IMR-90 (cell line): Measurements from ENCODE around the gene TMEM213. TPM values are rescaled to one million over a fixed set of nuclear protein-coding genes. Genes with fewer than 3 reads are reported as not detected.

Experiments used
- ATAC-seq: fragments of 200-7000 bp; cut with Tn5 transposase; 2 replicates; pipeline ENCODE4 v1.9.1; 2020; ENCODE audit warnings: low read depth, mild to moderate bottlenecking, moderate library complexity
- BruUV-seq: library from RNA; stranded (reverse); fragments of 400-500 nt; replicated peaks from 2 replicates; lab custom pipeline; 2021; lab: Mats Ljungman, UMichigan
- CTCF ChIA-PET: fragments of 300-600 bp; formaldehyde crosslinking; extraction: SDS; loops from one replicate; lab custom pipeline; 2021; ENCODE audit warnings: antibody characterized with exemption; lab: Yijun Ruan, JAX
- POLR2A ChIA-PET: fragments of 300-600 bp; sonication (Branson Sonifier 250); formaldehyde crosslinking; loops from one replicate; lab custom pipeline; 2022; ENCODE audit warnings: antibody characterized with exemption; ENCODE audit not compliant: unreplicated experiment; lab: Charles Lee
- DNase-seq: peaks from one replicate; pipeline ENCODE4 v3.0.0; 2013
- H2AFZ ChIP-seq: replicated peaks from 2 replicates; pipeline ENCODE3; 2013; ENCODE audit warnings: low read length, mild to moderate bottlenecking; ENCODE audit not compliant: poor library complexity
- H2AK5ac ChIP-seq: 2 replicates; pipeline ENCODE4 v1.6.1; 2013; ENCODE audit warnings: low read depth, low read length, inconsistent platforms
- H2AK9ac ChIP-seq: replicated peaks from 2 replicates; pipeline ENCODE3; 2013; ENCODE audit warnings: mild to moderate bottlenecking, low read depth, low read length, moderate library complexity; ENCODE audit not compliant: poor library complexity
- H2BK120ac ChIP-seq: 2 replicates; pipeline ENCODE4 v1.6.1; 2013; ENCODE audit warnings: low read depth, low read length, inconsistent platforms
- H2BK15ac ChIP-seq: 3 replicates; pipeline ENCODE4 v1.6.1; 2013; ENCODE audit warnings: low read depth, low read length, inconsistent platforms
- H2BK20ac ChIP-seq: 2 replicates; pipeline ENCODE4 v1.6.1; 2013; ENCODE audit warnings: low read depth, mild to moderate bottlenecking, inconsistent platforms, low read length, moderate library complexity
- H2BK5ac ChIP-seq: 2 replicates; pipeline ENCODE4 v1.6.1; 2013; ENCODE audit warnings: mild to moderate bottlenecking, low read depth, low read length, inconsistent platforms; ENCODE audit not compliant: poor library complexity, severe bottlenecking
- H3K14ac ChIP-seq: replicated peaks from 2 replicates; pipeline ENCODE4 v1.6.1; 2013; ENCODE audit warnings: low read depth, low read length, inconsistent platforms
- H3K18ac ChIP-seq: 2 replicates; pipeline ENCODE4 v1.6.1; 2013; ENCODE audit warnings: low read depth, low read length, control low read depth
- H3K23ac ChIP-seq: 2 replicates; pipeline ENCODE4 v1.6.1; 2013; ENCODE audit warnings: low read depth, low read length, inconsistent platforms
- H3K27ac ChIP-seq: 2 replicates; pipeline ENCODE4 v1.5.1; 2013; ENCODE audit warnings: mild to moderate bottlenecking, control low read depth, low read length; ENCODE audit not compliant: insufficient read depth
- H3K27me3 ChIP-seq: 2 replicates; pipeline ENCODE4 v1.6.1; 2013; ENCODE audit warnings: low read length; ENCODE audit not compliant: control insufficient read depth, insufficient read depth
- H3K36me3 ChIP-seq: 2 replicates; pipeline ENCODE4 v1.6.1; 2013; ENCODE audit warnings: low read length, mixed read lengths; ENCODE audit not compliant: control insufficient read depth, insufficient read depth
- H3K4ac ChIP-seq: 2 replicates; pipeline ENCODE4 v1.6.1; 2013; ENCODE audit warnings: low read depth, low read length, inconsistent platforms
- H3K4me1 ChIP-seq: 2 replicates; pipeline ENCODE4 v1.6.1; 2013; ENCODE audit warnings: low read length, mixed read lengths; ENCODE audit not compliant: control insufficient read depth, insufficient read depth
- H3K4me2 ChIP-seq: 2 replicates; pipeline ENCODE4 v1.6.1; 2013; ENCODE audit warnings: low read depth, mild to moderate bottlenecking, control low read depth, low read length, moderate library complexity
- H3K4me3 ChIP-seq: 2 replicates; pipeline ENCODE4 v1.5.1; 2013; ENCODE audit warnings: low read depth, mild to moderate bottlenecking, control low read depth, low read length, moderate library complexity; ENCODE audit not compliant: insufficient read depth
- H3K56ac ChIP-seq: 2 replicates; pipeline ENCODE4 v1.6.1; 2013; ENCODE audit warnings: low read length, inconsistent platforms; ENCODE audit not compliant: insufficient read depth; ENCODE audit errors: extremely low read depth
- H3K79me1 ChIP-seq, 2 experiments: 2 replicates each; pipeline ENCODE4 v1.6.1; 2013; ENCODE audit warnings: low read length in 2 of 2, inconsistent platforms in 1 of 2, low read depth in 1 of 2
- H3K9ac ChIP-seq: 2 replicates; pipeline ENCODE4 v1.6.1; 2013; ENCODE audit warnings: low read depth, low read length, control low read depth
- H3K9me1 ChIP-seq: 2 replicates; pipeline ENCODE4 v1.6.1; 2013; ENCODE audit warnings: low read length, inconsistent platforms; ENCODE audit not compliant: insufficient read depth
- H3K9me3 ChIP-seq: 2 replicates; pipeline ENCODE4 v1.6.1; 2013; ENCODE audit warnings: low read length; ENCODE audit not compliant: control insufficient read depth, insufficient read depth
- H4K20me1 ChIP-seq: 2 replicates; pipeline ENCODE4 v1.6.1; 2013; ENCODE audit warnings: low read length, inconsistent platforms; ENCODE audit not compliant: insufficient read depth
- H4K5ac ChIP-seq: 2 replicates; pipeline ENCODE4 v1.6.1; 2013; ENCODE audit warnings: mild to moderate bottlenecking, low read depth, low read length, control low read depth
- H4K8ac ChIP-seq, 2 experiments: 2 replicates each; pipeline ENCODE4 v1.6.1; 2013; ENCODE audit warnings: low read depth in 2 of 2, low read length in 2 of 2, control low read depth in 1 of 2, inconsistent platforms in 1 of 2
- H4K91ac ChIP-seq: 2 replicates; pipeline ENCODE4 v1.6.1; 2013; ENCODE audit warnings: low read depth, low read length, inconsistent platforms; ENCODE audit not compliant: insufficient read depth
- BHLHE40 ChIP-seq: fragments of 150-350 bp; IDR thresholded peaks from 2 replicates; pipeline ENCODE4 v1.6.1; 2016; ENCODE audit warnings: mild to moderate bottlenecking, low read depth, low read length
- CEBPB ChIP-seq: IDR thresholded peaks from 2 replicates; pipeline ENCODE4 v1.6.1; 2012; ENCODE audit warnings: low read depth, low read length, improper control_type of control experiment
- CHD1 ChIP-seq: IDR thresholded peaks from 2 replicates; pipeline ENCODE4 v1.6.1; 2012; ENCODE audit warnings: low read depth, low read length, improper control_type of control experiment
- FOS ChIP-seq: fragments of 150-350 bp; IDR thresholded peaks from 2 replicates; pipeline ENCODE4 v1.6.1; 2016; ENCODE audit warnings: low read depth, low read length
- MAFK ChIP-seq: IDR thresholded peaks from 2 replicates; pipeline ENCODE4 v1.6.1; 2012; ENCODE audit warnings: low read depth, low read length, improper control_type of control experiment
- MAZ ChIP-seq: IDR thresholded peaks from 2 replicates; pipeline ENCODE4 v1.6.1; 2012; ENCODE audit warnings: low read depth, mild to moderate bottlenecking, low read length, improper control_type of control experiment, moderate library complexity, borderline replicate concordance
- MXI1 ChIP-seq: IDR thresholded peaks from 2 replicates; pipeline ENCODE4 v1.6.1; 2012; ENCODE audit warnings: low read depth, mild to moderate bottlenecking, low read length, moderate library complexity, borderline replicate concordance
- NFE2L2 ChIP-seq: fragments of 150-350 bp; IDR thresholded peaks from 2 replicates; pipeline ENCODE4 v1.6.1; 2016; ENCODE audit warnings: low read depth, mild to moderate bottlenecking, low read length
- POLR2A ChIP-seq: IDR thresholded peaks from 2 replicates; pipeline ENCODE4 v1.6.1; 2012; ENCODE audit warnings: mild to moderate bottlenecking, low read depth, low read length
- RAD21 ChIP-seq: IDR thresholded peaks from 2 replicates; pipeline ENCODE4 v1.6.1; 2012; ENCODE audit warnings: low read length, improper control_type of control experiment
- RCOR1 ChIP-seq: IDR thresholded peaks from 2 replicates; pipeline ENCODE4 v1.6.1; 2012; ENCODE audit warnings: mild to moderate bottlenecking, low read length, improper control_type of control experiment; ENCODE audit not compliant: insufficient replicate concordance
- RFX5 ChIP-seq: IDR thresholded peaks from 2 replicates; pipeline ENCODE4 v1.8.0; 2012; ENCODE audit warnings: low read depth, mild to moderate bottlenecking, low read length, moderate library complexity
- SMC3 ChIP-seq: fragments of 150-350 bp; IDR thresholded peaks from 2 replicates; pipeline ENCODE4 v1.6.1; 2016; ENCODE audit warnings: low read depth, mild to moderate bottlenecking, antibody characterized with exemption, low read length, moderate library complexity
- USF2 ChIP-seq: fragments of 150-350 bp; IDR thresholded peaks from 2 replicates; pipeline ENCODE4 v1.6.1; 2017; ENCODE audit warnings: mild to moderate bottlenecking, antibody characterized with exemption, low read length, low read depth
- WGBS, 2 experiments: methylation state at CpG; one replicate each; pipeline versions ENCODE4 v1.1.5 to v1.1.7; 2013; ENCODE audit warnings: missing lambda C conversion rate in 2 of 2; ENCODE audit not compliant: insufficient read length in 1 of 2; ENCODE audit errors: extremely low coverage in 2 of 2; 5-methylcytosine and 5-hydroxymethylcytosine counted together
- dilution Hi-C: fragments of 300-500 bp; cut with HindIII; formaldehyde crosslinking; loops from one replicate; pipeline ENCODE4 v1.14.3; 2018; ENCODE audit warnings: low sequenced_read_pairs; ENCODE audit not compliant: unreplicated experiment
- in situ Hi-C: fragments of 300-500 bp; cut with MboI; formaldehyde crosslinking; loops from 3 replicates; pipeline ENCODE4 v1.14.3; 2019; ENCODE audit warnings: low sequenced_read_pairs, inconsistent platforms, mixed read lengths
- intact Hi-C: fragments of 100-400 bp; cut with micrococcal nuclease; formaldehyde crosslinking; loops from 2 replicates; pipeline ENCODE4 v1.10.0; 2022
- polyA plus RNA-seq, 3 experiments: library from polyadenylated mRNA; depleted of rRNA; stranded (reverse); fragments of >200 nt; gene quantifications; 2 replicates each; pipeline ENCODE4 v1.2.3, GENCODE V29; 2012; ENCODE audit warnings: low replicate concordance in 1 of 3
- total RNA-seq: library from RNA; depleted of rRNA; stranded (reverse); fragments of >200 nt; gene quantifications from 2 replicates; pipeline ENCODE4 v1.2.3, GENCODE V29; 2012
- TF ChIP-seq, protein P1 (sequence below): fragments of 150-350 bp; IDR thresholded peaks from 2 replicates; pipeline ENCODE4 v1.6.1; 2016; ENCODE audit warnings: low read depth, mild to moderate bottlenecking, low read length, moderate library complexity, borderline replicate concordance
- TF ChIP-seq, protein P2 (sequence below): conservative IDR thresholded peaks from 2 replicates; pipeline ENCODE4 v1.5.1; 2012; ENCODE audit warnings: mild to moderate bottlenecking, low read depth, low read length, improper control_type of control experiment

Gene TMEM213
- total and polyA plus RNA-seq, 2 of the 4 experiments (the other 2 are of a cell fraction): not detected

DNA sequence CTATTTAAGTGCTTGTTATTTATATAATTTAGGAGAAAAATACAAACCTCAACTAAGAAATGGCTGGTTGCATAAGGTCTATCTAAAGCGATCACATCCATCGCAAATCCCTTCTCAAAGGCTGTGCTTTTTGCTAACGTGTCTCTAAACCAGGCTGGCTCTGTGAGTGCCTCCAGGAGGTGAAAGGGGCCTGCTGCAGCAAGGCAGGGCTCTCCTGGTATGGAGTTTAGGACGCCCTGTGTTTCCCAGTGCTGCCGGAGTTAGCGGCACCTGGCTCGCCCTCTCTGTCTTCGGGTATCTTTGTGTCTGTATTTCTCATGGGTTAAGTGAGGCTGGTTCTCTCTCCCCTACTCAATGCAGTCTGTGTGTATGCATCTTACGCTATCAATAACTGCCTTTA lies 68.6 kb downstream of the TMEM213 start:
- Histone ChIP-seq H3K4me2 (no peak overlapping the region), H4K91ac (no peak overlapping the region), H2AFZ (no peak overlapping the region), H3K27me3 (no peaks in the 10 kb centered on the region), H3K9me1 (no peaks in the 10 kb centered on the region), H4K8ac (no peak overlapping the region), H3K4me1 (no peaks in the 10 kb centered on the region), H2AK5ac (no peak overlapping the region), H3K9ac (no peak overlapping the region), H3K27ac (no peak overlapping the region), H3K4me3 (no peak overlapping the region), H3K36me3 (peaks cover 15% of the 10 kb centered on the region), H2BK15ac (no peak overlapping the region), H3K14ac (no peak overlapping the region), H4K5ac (no peak overlapping the region), H3K4ac (no peak overlapping the region), H4K20me1 (no peaks in the 10 kb centered on the region), H3K23ac (no peak overlapping the region), H2BK120ac (no peak overlapping the region), H2AK9ac (no peak overlapping the region), H3K56ac (no peak overlapping the region), H3K9me3 (no peaks in the 10 kb centered on the region), H2BK20ac (no peak overlapping the region), H3K18ac (no peak overlapping the region), H2BK5ac (no peak overlapping the region), H3K79me1 (no peaks in the 10 kb centered on the region)
- TF ChIP-seq RFX5 (no peak), SMC3 (no peak), BHLHE40 (no peak), RCOR1 (no peak), MAFK (no peak), CEBPB (no peak), CHD1 (no peak), FOS (no peak), USF2 (no peak), POLR2A (no peak), MAZ (no peak), RAD21 (no peak), NFE2L2 (no peak), MXI1 (no peak)
- TF ChIP-seq, protein P1, sequence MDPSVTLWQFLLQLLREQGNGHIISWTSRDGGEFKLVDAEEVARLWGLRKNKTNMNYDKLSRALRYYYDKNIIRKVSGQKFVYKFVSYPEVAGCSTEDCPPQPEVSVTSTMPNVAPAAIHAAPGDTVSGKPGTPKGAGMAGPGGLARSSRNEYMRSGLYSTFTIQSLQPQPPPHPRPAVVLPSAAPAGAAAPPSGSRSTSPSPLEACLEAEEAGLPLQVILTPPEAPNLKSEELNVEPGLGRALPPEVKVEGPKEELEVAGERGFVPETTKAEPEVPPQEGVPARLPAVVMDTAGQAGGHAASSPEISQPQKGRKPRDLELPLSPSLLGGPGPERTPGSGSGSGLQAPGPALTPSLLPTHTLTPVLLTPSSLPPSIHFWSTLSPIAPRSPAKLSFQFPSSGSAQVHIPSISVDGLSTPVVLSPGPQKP: no peak
- TF ChIP-seq, protein P2, sequence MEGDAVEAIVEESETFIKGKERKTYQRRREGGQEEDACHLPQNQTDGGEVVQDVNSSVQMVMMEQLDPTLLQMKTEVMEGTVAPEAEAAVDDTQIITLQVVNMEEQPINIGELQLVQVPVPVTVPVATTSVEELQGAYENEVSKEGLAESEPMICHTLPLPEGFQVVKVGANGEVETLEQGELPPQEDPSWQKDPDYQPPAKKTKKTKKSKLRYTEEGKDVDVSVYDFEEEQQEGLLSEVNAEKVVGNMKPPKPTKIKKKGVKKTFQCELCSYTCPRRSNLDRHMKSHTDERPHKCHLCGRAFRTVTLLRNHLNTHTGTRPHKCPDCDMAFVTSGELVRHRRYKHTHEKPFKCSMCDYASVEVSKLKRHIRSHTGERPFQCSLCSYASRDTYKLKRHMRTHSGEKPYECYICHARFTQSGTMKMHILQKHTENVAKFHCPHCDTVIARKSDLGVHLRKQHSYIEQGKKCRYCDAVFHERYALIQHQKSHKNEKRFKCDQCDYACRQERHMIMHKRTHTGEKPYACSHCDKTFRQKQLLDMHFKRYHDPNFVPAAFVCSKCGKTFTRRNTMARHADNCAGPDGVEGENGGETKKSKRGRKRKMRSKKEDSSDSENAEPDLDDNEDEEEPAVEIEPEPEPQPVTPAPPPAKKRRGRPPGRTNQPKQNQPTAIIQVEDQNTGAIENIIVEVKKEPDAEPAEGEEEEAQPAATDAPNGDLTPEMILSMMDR: no peak
- dilution Hi-C loops: no loop called here
- ChIA-PET CTCF (no interaction called here), POLR2A (no interaction called here)
- BruUV-seq: no TSS peak
- no peak for ATAC-seq
- in situ Hi-C loops: no loop called here
- no peak for DNase-seq
- intact Hi-C loops: no loop called here
- WGBS, 2 experiments: 100% methylated on average over 3 of the region's 9 CpGs; no CpG with 5 or more reads in 1 of the 2 experiments
